Tibial artery (tissue), 4 donors: ENCODE data around the gene LRRC1.
A peak's percentile ranks its signal among the peaks of the same experiment; 100 is the strongest.

Source experiments
- DNase-seq, 2 donors: peaks; one replicate each; pipeline ENCODE4 v3.0.0-alpha.2; 2019
- H3K27ac ChIP-seq, 2 donors: fragments of 200-600 bp; sonication (generic) in 1 of 2; 1 replicate in 1 of 2; 2 replicates in 1 of 2; pipeline ENCODE4 v1.5.1; 2018 to 2019; ENCODE audit warnings: mild to moderate bottlenecking in 1 of 2
- H3K27me3 ChIP-seq, 2 donors: fragments of 200-600 bp; sonication (generic) in 1 of 2; one replicate each; pipeline versions ENCODE4 v1.5.1 to v1.6.0; 2016 to 2019
- H3K36me3 ChIP-seq, 3 donors: fragments of 200-600 bp; sonication (generic) in 2 of 3; one replicate each; pipeline ENCODE4 v1.5.1; 2016 to 2019; ENCODE audit warnings: mild to moderate bottlenecking in 2 of 3
- H3K4me1 ChIP-seq, 4 donors: fragments of 200-600 bp; sonication (generic) in 2 of 4; 1 replicate in 3 of 4; 2 replicates in 1 of 4; pipeline ENCODE4 v1.5.1; 2016 to 2019
- H3K4me3 ChIP-seq, 2 donors: fragments of 200-600 bp; sonication (generic) in 1 of 2; 1 replicate in 1 of 2; 2 replicates in 1 of 2; pipeline ENCODE4 v1.5.1; 2018 to 2019; ENCODE audit warnings: mild to moderate bottlenecking in 2 of 2
- H3K9me3 ChIP-seq, 3 donors: fragments of 200-600 bp; sonication (generic) in 1 of 3; one replicate each; pipeline ENCODE4 v1.5.1; 2016 to 2019
- CTCF ChIP-seq, 2 experiments: fragments of 200-600 bp in 1 of 2; fragments of 450-650 bp in 1 of 2; IDR thresholded peaks; one replicate each; pipeline ENCODE4 v1.5.1; 2017 to 2019; ENCODE audit warnings: antibody characterized with exemption in 2 of 2, mild to moderate bottlenecking in 1 of 2, moderate library complexity in 1 of 2
- intact Hi-C: fragments of 100-400 bp; cut with DNase I; formaldehyde crosslinking; loops from one replicate; pipeline ENCODE4 v1.15.0; 2023; ENCODE audit warnings: low total_unique reads

Gene LRRC1

GRCh38 chr6:53945765-53946407, 151.1 kb downstream of the LRRC1 start:
- no peak overlapping the region for H3K27ac ChIP-seq
- intact Hi-C loops, result loop anchor here (10.0 kb wide), 1 partner anchor 71 kb away; no protein-coding TSS in a partner anchor
- no peak overlapping the region for H3K4me3 ChIP-seq
- peaks cover 0 to 4% (median 0%) of the 10 kb centered on the region in 3 donors for H3K9me3 ChIP-seq
- H3K4me1 ChIP-seq, result peaks cover 0 to 18% (median 10%) of the 10 kb centered on the region in 4 donors
- H3K27me3 ChIP-seq, result no peaks in the 10 kb centered on the region
- H3K36me3 ChIP-seq, result no peaks in the 10 kb centered on the region
- TF ChIP-seq CTCF (IDR thresholded peaks at IDR 0.05), result no peak
- DNase-seq, result no peak

GRCh38 chr6:53947780-53948179, 153.0 kb downstream of the LRRC1 start:
- intact Hi-C loops, result loop anchor here (10.0 kb wide), 1 partner anchor 73 kb away; no protein-coding TSS in a partner anchor
- Histone ChIP-seq H3K4me1 (peaks cover 0 to 17% (median 9%) of the 10 kb centered on the region in 4 donors), H3K4me3 (no peak overlapping the region), H3K36me3 (no peaks in the 10 kb centered on the region), H3K27me3 (no peaks in the 10 kb centered on the region), H3K9me3 (peaks cover 0 to 4% (median 0%) of the 10 kb centered on the region in 3 donors), H3K27ac (no peak overlapping the region)
- DNase-seq, result no peak
- no peak for TF ChIP-seq CTCF (IDR thresholded peaks at IDR 0.05)

DNA sequence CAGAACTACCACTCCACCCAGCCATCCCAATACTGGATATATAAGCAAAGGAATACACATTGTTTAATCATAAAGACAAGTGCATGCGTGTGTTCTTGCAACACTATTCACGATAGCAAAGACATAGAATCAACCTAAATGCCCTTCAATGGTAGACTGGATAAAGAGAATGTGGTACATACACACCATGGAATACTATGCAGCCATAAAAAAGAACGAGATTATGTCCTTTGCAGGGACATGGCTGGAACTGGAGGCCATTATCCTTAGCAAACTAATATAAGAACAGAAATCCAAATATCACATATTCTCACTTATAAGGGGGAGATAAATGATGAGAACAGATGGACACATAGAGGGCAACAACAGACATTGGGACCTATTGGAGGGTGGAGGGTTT, 156.6 kb downstream of the LRRC1 start:
- no peaks in the 10 kb centered on the region for H3K4me1 ChIP-seq
- peaks cover 0 to 4% (median 0%) of the 10 kb centered on the region in 3 donors for H3K9me3 ChIP-seq
- intact Hi-C loops, result no loop called here
- DNase-seq, result no peak
- H3K4me3 ChIP-seq, result no peak overlapping the region
- H3K27ac ChIP-seq, result no peak overlapping the region
- no peaks in the 10 kb centered on the region for H3K36me3 ChIP-seq
- no peak for TF ChIP-seq CTCF (IDR thresholded peaks at IDR 0.05)
- H3K27me3 ChIP-seq, result no peaks in the 10 kb centered on the region

GRCh38 chr6:53956068-53956711, 161.4 kb downstream of the LRRC1 start:
- no peak overlapping the region for H3K27ac ChIP-seq
- H3K4me3 ChIP-seq, result no peak overlapping the region
- peak; percentile 69 to 74 for TF ChIP-seq CTCF (IDR thresholded peaks at IDR 0.05)
- H3K4me1 ChIP-seq, result no peaks in the 10 kb centered on the region
- peak; percentile 44 to 84 for DNase-seq
- no peaks in the 10 kb centered on the region for H3K36me3 ChIP-seq
- intact Hi-C loops, result no loop called here
- no peaks in the 10 kb centered on the region for H3K27me3 ChIP-seq
- H3K9me3 ChIP-seq, result no peaks in the 10 kb centered on the region

GRCh38 chr6:53956804-53957203, 162.0 kb downstream of the LRRC1 start:
- no peak overlapping the region for H3K27ac ChIP-seq
- H3K36me3 ChIP-seq, result no peaks in the 10 kb centered on the region
- DNase-seq, result no peak
- no peaks in the 10 kb centered on the region for H3K27me3 ChIP-seq
- intact Hi-C loops, result loop anchor here (1.0 kb wide), 1 partner anchor 163 kb away; no protein-coding TSS in a partner anchor
- H3K4me3 ChIP-seq, result no peak overlapping the region
- no peaks in the 10 kb centered on the region for H3K9me3 ChIP-seq
- H3K4me1 ChIP-seq, result no peaks in the 10 kb centered on the region
- TF ChIP-seq CTCF (IDR thresholded peaks at IDR 0.05), result no peak
